CD8-positive, alpha-beta memory T cell (primary cell): ENCODE measurements around the gene GRIK4. TPM values are rescaled to one million over a fixed set of nuclear protein-coding genes. Genes with fewer than 3 reads are reported as not detected.
A peak's percentile ranks its signal among the peaks of the same experiment; 100 is the strongest.

Experiments used
- CTCF ChIA-PET: fragments of 350-600 bp; sonication (Branson Sonifier 250); formaldehyde crosslinking; loops from one replicate; lab custom pipeline; 2021; ENCODE audit warnings: antibody characterized with exemption; lab: Charles Lee
- POLR2A ChIA-PET: fragments of 350-600 bp; sonication (Branson Sonifier 250); formaldehyde crosslinking; loops from one replicate; lab custom pipeline; 2021; ENCODE audit warnings: antibody characterized with exemption; lab: Charles Lee
- DNase-seq, 5 donors: peaks; one replicate each; pipeline versions ENCODE4 v3.0.0 to v3.0.0-alpha.2; 2020 to 2022; ENCODE audit warnings: mixed read lengths in 1 of 5
- H3K27ac ChIP-seq: one replicate; pipeline ENCODE4 v1.7.0; 2013; ENCODE audit warnings: low read depth, mild to moderate bottlenecking, low read length, moderate library complexity
- H3K27me3 ChIP-seq: 2 replicates; pipeline ENCODE4 v1.7.0; 2013; ENCODE audit warnings: low read length, mild to moderate bottlenecking; ENCODE audit not compliant: insufficient read depth, poor library complexity, severe bottlenecking
- H3K36me3 ChIP-seq: 2 replicates; pipeline ENCODE4 v1.7.0; 2013; ENCODE audit warnings: mild to moderate bottlenecking, low read length, moderate library complexity; ENCODE audit not compliant: insufficient read depth
- H3K4me1 ChIP-seq: 2 replicates; pipeline ENCODE4 v1.7.0; 2013; ENCODE audit warnings: mild to moderate bottlenecking, low read length, moderate library complexity; ENCODE audit not compliant: insufficient read depth
- H3K4me3 ChIP-seq: 2 replicates; pipeline ENCODE4 v1.7.0; 2013; ENCODE audit warnings: mild to moderate bottlenecking, low read length
- H3K9me3 ChIP-seq: 2 replicates; pipeline ENCODE4 v1.7.0; 2013; ENCODE audit warnings: mild to moderate bottlenecking, low read length
- H3K27ac Mint-ChIP-seq, 8 donors: one replicate each; pipeline ENCODE4 v1.8.0; 2020 to 2021; ENCODE audit warnings: mixed read lengths in 8 of 8, mild to moderate bottlenecking in 6 of 8, inconsistent platforms in 3 of 8, moderate library complexity in 3 of 8
- H3K27me3 Mint-ChIP-seq, 2 donors: one replicate each; pipeline ENCODE4 v1.8.0; 2020 to 2021; ENCODE audit warnings: mixed read lengths in 2 of 2, mild to moderate bottlenecking in 1 of 2, moderate library complexity in 1 of 2
- H3K36me3 Mint-ChIP-seq, 3 donors: one replicate each; pipeline ENCODE4 v1.8.0; 2020 to 2021; ENCODE audit warnings: mixed read lengths in 3 of 3, inconsistent platforms in 1 of 3, mild to moderate bottlenecking in 1 of 3
- H3K4me1 Mint-ChIP-seq, 3 donors: one replicate each; pipeline ENCODE4 v1.8.0; 2020 to 2021; ENCODE audit warnings: mixed read lengths in 3 of 3, inconsistent platforms in 1 of 3, mild to moderate bottlenecking in 1 of 3
- H3K4me3 Mint-ChIP-seq, 7 donors: one replicate each; pipeline ENCODE4 v1.8.0; 2020 to 2021; ENCODE audit warnings: mixed read lengths in 7 of 7, mild to moderate bottlenecking in 6 of 7, moderate library complexity in 4 of 7, inconsistent platforms in 2 of 7
- H3K9me3 Mint-ChIP-seq, 5 donors: one replicate each; pipeline ENCODE4 v1.8.0; 2020 to 2022; ENCODE audit warnings: mixed read lengths in 5 of 5, mild to moderate bottlenecking in 3 of 5, moderate library complexity in 2 of 5, inconsistent platforms in 1 of 5
- polyA plus RNA-seq: library from polyadenylated mRNA; unstranded; fragments of 300-500 nt; fragmentation: Illumina TruSeq; gene quantifications from one replicate; pipeline ENCODE4 v1.2.3, GENCODE V29; 2021
- total RNA-seq, 2 experiments: library from RNA; stranded (reverse); gene quantifications; one replicate each; pipeline ENCODE4 v1.2.3, GENCODE V29; 2021

Gene GRIK4
- total and polyA plus RNA-seq, 3 experiments from 2014 or later = 0.07 TPM; not detected in 2

DNA sequence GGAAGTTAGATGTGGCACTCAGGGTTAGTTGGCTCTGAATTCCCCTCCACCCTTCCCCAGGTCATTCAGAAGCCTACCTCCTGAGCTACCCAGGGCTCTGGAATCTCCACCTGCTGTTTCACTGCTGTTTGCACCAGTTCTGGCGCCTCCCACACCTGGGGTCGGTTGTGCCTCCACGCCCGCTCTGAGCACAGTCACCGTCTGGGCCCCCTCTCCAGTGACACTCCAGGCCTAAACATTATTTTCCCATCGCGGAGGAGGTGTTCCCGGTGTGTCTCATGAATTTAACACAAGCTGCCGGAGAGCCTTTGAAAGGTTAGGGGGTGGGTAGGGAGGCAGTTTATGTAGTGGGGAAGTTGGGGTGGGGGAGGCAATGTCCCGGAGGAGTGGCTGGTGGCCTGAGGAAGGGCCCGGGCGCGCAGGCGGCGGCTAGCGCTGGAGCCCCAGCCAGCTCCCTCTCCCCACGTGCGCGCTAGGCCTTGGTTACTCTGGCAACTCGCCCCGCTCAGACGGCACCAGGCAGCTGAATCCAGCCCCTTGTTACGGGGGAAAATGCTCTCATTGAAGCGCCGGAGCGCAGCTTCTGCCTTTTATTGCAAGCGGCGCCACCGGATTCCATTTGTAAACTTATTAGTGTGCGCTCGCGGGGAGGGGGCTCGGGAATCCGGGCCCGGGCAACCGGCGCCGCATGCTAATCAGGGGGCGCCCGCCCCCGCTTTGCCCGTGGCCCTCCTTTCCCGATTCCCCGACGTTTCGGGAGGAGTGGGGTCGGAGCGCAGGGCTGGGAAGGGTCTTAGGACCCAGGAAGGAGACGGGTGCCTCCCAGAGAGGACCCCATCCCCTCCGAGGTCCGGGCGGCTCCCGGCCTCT, 52.4 kb downstream of the GRIK4 start:
- Mint-ChIP-seq H3K4me3 (peak overlapping the region in 1 of 7 donors; percentile 69), H3K27ac (no peak overlapping the region), H3K4me1 (peaks cover 6% of the 10 kb centered on the region in 3 donors), H3K27me3 (peaks cover 22 to 56% of the 10 kb centered on the region in 2 donors), H3K9me3 (no peaks in the 10 kb centered on the region), H3K36me3 (peaks cover 0 to 4% (median 0%) of the 10 kb centered on the region in 3 donors)
- Histone ChIP-seq H3K36me3 (no peaks in the 10 kb centered on the region), H3K27me3 (peaks cover 12% of the 10 kb centered on the region), H3K27ac (no peak overlapping the region), H3K4me3 (no peak overlapping the region), H3K4me1 (no peaks in the 10 kb centered on the region), H3K9me3 (no peaks in the 10 kb centered on the region)
- DNase-seq = no peak
- ChIA-PET CTCF (no interaction called here), POLR2A (no interaction called here)

DNA sequence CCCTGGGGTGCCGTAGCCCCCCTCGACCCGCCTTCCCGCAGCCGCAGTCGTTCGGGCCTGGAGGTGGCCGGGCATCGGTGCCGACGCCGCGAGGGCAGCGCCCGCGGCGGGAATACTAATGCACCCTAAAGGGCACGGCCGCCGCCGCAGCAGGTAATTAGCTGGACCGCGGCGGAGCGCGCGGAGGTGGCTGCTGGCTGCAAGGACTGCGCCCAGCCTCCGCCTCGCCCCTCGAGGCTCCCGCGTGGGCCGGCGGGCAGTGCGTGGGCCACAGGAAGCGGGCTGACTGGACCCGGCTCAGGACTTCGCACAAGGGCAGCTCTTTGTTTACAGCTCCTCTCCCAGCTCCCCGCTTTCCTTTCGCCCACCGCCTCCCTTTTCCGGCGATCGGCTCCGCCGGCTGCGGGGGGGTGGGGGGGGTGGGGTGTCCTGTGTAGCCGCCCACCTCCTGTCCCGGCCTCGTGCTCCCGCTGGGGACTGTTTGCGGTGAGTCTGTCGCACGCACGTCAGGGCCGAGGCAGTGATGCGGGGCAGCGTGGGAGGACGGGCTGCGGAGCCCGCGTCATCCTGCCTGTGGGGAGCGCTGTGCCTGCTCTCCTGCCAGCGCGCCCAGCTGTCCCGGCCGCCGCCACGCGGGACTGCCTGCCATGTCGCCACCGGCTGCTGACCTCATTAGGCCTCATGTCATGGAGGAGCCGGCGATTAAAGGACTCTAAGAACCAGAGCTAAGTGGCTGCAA, 53.2 kb downstream of the GRIK4 start:
- peaks cover 12% of the 10 kb centered on the region for H3K27me3 ChIP-seq
- DNase-seq = no peak
- Mint-ChIP-seq H3K4me1 (peaks cover 6% of the 10 kb centered on the region in 3 donors), H3K27me3 (peaks cover 23 to 56% of the 10 kb centered on the region in 2 donors), H3K4me3 (peak overlapping the region in 1 of 7 donors; percentile 1), H3K9me3 (no peaks in the 10 kb centered on the region), H3K36me3 (peaks cover 0 to 4% (median 0%) of the 10 kb centered on the region in 3 donors), H3K27ac (no peak overlapping the region)
- no peak overlapping the region for H3K27ac ChIP-seq
- H3K4me3 ChIP-seq = no peak overlapping the region
- H3K36me3 ChIP-seq = no peaks in the 10 kb centered on the region
- CTCF ChIA-PET = no interaction called here
- POLR2A ChIA-PET = no interaction called here
- no peaks in the 10 kb centered on the region for H3K9me3 ChIP-seq
- H3K4me1 ChIP-seq = no peaks in the 10 kb centered on the region

DNA sequence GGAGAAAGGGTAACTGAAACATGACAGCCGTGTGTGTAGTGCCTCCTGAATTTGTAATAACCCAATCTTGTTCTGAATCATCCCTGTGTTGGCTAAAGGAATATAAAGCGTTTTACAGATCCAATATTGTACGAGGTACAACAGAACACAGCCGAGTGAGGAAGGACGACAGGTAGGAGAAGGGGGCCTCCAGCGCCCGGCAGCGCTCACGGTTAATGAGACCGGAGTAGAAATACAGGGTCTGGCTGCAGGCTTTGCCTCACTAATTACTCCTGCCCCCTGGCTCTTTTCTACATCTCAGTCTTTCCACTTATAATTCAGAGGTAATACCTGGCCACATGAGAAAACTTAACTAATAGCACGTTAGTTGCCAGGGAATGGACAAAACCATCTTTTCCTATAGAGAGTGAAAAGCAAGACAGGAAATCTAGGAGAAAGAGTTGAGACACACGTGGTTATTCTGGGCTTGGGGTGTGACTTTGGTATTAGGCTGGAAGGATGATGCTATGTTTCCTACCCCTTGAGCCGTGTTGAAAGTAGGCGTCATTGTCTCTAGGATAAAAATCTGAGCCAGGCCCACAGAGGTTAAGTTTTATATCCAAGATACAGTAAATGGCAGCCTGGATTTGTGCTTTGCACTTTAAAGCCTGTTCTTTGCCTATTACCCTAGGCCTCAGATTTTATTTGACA, 54.1 kb downstream of the GRIK4 start:
- H3K4me1 ChIP-seq = no peaks in the 10 kb centered on the region
- Mint-ChIP-seq H3K9me3 (no peaks in the 10 kb centered on the region), H3K4me3 (peak overlapping the region in 2 of 7 donors; percentile 1 to 35), H3K27ac (no peak overlapping the region), H3K36me3 (peaks cover 0 to 4% (median 0%) of the 10 kb centered on the region in 3 donors), H3K4me1 (peaks cover 6% of the 10 kb centered on the region in 3 donors), H3K27me3 (peaks cover 23 to 54% of the 10 kb centered on the region in 2 donors)
- H3K27me3 ChIP-seq = peaks cover 12% of the 10 kb centered on the region
- ChIA-PET CTCF (no interaction called here), POLR2A (no interaction called here)
- H3K27ac ChIP-seq = no peak overlapping the region
- no peaks in the 10 kb centered on the region for H3K36me3 ChIP-seq
- no peak overlapping the region for H3K4me3 ChIP-seq
- H3K9me3 ChIP-seq = no peaks in the 10 kb centered on the region
- DNase-seq = no peak

DNA sequence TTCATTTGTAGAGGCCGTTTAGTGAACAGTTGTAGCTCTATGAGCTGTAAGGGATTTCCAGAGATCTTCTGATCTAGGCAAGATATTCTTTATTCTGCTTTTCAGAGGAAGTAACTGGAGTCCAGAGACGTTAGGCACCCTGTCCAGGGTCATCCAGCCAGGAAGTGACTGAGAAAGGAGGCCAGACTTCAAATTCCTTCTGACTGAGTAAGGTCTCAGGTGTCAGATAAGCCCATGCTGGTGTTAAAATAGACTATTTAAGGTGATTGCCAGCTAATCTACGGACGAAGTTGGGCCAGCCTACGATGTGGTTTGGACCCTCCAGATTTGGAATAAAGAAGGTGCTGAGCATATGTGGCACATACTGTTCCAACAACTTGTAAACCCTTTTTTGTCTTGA, 54.6 kb downstream of the GRIK4 start:
- Mint-ChIP-seq H3K36me3 (peaks cover 0 to 4% (median 0%) of the 10 kb centered on the region in 3 donors), H3K4me3 (no peak overlapping the region), H3K27ac (no peak overlapping the region), H3K27me3 (peaks cover 25 to 55% of the 10 kb centered on the region in 2 donors), H3K4me1 (peaks cover 6% of the 10 kb centered on the region in 3 donors), H3K9me3 (no peaks in the 10 kb centered on the region)
- H3K36me3 ChIP-seq = no peaks in the 10 kb centered on the region
- H3K27ac ChIP-seq = no peak overlapping the region
- ChIA-PET POLR2A (no interaction called here), CTCF (no interaction called here)
- no peak for DNase-seq
- H3K9me3 ChIP-seq = no peaks in the 10 kb centered on the region
- no peak overlapping the region for H3K4me3 ChIP-seq
- H3K4me1 ChIP-seq = no peaks in the 10 kb centered on the region
- H3K27me3 ChIP-seq = peaks cover 12% of the 10 kb centered on the region

DNA sequence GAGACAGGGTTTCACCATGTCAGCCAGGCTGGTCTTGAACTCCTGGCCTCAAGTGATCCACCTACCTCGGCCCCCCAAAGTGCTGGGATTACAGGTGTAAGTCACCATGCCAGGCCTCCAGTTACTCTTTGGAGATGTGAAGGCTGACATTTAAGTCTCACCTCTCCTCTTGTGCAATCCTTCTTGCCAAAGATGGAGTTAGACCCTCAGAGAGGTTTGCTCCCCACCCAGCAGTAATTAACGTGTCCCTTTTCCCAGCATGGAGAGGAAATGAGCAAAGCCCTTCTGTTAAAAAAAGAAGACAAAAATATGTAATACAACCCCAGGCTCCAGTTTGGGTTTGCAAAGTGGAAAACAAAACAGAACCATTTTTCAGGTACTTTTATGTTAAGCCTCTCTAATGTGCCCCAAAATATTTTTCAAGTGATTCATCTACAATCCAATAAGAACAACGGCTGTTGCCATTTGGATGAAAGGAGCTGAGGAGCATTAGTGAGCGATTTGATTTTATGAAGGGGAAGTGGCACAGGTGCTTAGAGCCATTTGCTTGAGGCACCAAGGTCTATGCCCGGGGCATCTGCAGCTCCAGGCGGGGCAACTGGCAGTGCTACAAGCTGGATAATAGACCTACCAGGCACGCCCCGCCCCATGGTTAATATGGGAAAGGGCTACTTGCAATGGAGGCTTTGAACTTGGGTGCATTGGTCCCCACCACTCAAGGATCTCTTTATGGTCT, 57.2 kb downstream of the GRIK4 start:
- H3K4me3 Mint-ChIP-seq = no peak overlapping the region
- POLR2A ChIA-PET = no interaction called here
- Histone ChIP-seq H3K27me3 (peaks cover 6% of the 10 kb centered on the region), H3K36me3 (no peaks in the 10 kb centered on the region), H3K4me1 (no peaks in the 10 kb centered on the region), H3K27ac (no peak overlapping the region), H3K4me3 (no peak overlapping the region), H3K9me3 (no peaks in the 10 kb centered on the region)
- CTCF ChIA-PET = no interaction called here
- no peak for DNase-seq
- H3K36me3 Mint-ChIP-seq = peaks cover 0 to 4% (median 0%) of the 10 kb centered on the region in 3 donors
- peaks cover 23 to 45% of the 10 kb centered on the region in 2 donors for H3K27me3 Mint-ChIP-seq
- H3K27ac Mint-ChIP-seq = no peak overlapping the region
- peaks cover 6% of the 10 kb centered on the region in 3 donors for H3K4me1 Mint-ChIP-seq
- H3K9me3 Mint-ChIP-seq = no peaks in the 10 kb centered on the region

DNA sequence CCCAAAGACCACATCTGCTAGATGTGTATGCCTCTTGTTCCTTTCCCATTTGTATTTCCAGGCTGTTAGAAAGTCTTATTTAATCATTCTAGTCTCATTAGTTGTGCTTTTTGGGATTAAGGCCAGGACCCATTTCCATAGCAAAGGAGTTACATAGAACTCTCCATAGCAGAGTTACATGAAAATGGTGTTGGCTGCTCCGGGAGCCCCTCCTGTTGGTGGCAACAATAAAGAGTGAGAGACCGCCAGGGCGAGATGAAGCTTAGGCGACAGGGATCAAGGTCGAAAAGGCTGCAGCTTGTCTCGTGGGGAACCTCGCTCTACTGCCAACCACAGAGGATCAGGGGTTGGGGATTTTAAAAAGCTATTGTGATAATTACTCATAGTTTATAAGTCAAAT, 58.3 kb downstream of the GRIK4 start:
- Mint-ChIP-seq H3K27me3 (peaks cover 22 to 43% of the 10 kb centered on the region in 2 donors), H3K4me1 (peaks cover 6% of the 10 kb centered on the region in 3 donors), H3K27ac (no peak overlapping the region), H3K36me3 (peaks cover 0 to 4% (median 0%) of the 10 kb centered on the region in 3 donors), H3K9me3 (no peaks in the 10 kb centered on the region), H3K4me3 (no peak overlapping the region)
- Histone ChIP-seq H3K4me1 (no peaks in the 10 kb centered on the region), H3K27ac (no peak overlapping the region), H3K9me3 (no peaks in the 10 kb centered on the region), H3K27me3 (peaks cover 6% of the 10 kb centered on the region), H3K36me3 (no peaks in the 10 kb centered on the region), H3K4me3 (no peak overlapping the region)
- no peak for DNase-seq
- ChIA-PET POLR2A (no interaction called here), CTCF (no interaction called here)

DNA sequence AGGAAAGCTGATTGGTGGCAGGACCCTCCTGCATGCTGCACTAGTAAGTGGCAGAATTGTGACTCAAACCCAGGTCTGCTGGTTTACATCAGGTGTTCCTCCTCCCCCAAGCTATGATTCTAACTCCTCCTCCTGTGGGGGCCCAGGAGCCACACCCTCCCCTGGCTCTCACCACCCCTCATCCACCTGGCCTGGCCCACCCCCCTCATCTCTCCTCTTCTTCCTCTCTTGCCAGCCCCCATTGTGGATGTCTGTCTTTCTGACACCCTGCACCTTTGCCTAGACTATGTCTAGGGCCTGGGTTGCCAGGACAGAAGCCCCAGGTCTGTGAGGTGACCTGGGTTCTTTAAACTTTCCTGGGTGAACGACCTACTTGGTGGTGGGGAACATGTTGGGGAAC, 59.9 kb downstream of the GRIK4 start:
- H3K4me1 ChIP-seq = no peaks in the 10 kb centered on the region
- H3K9me3 ChIP-seq = no peaks in the 10 kb centered on the region
- no peaks in the 10 kb centered on the region for H3K27me3 ChIP-seq
- H3K36me3 Mint-ChIP-seq = no peaks in the 10 kb centered on the region
- peaks cover 10 to 33% of the 10 kb centered on the region in 2 donors for H3K27me3 Mint-ChIP-seq
- no peak overlapping the region for H3K4me3 ChIP-seq
- H3K36me3 ChIP-seq = no peaks in the 10 kb centered on the region
- no peaks in the 10 kb centered on the region for H3K9me3 Mint-ChIP-seq
- POLR2A ChIA-PET = no interaction called here
- no peaks in the 10 kb centered on the region for H3K4me1 Mint-ChIP-seq
- no peak overlapping the region for H3K4me3 Mint-ChIP-seq
- CTCF ChIA-PET = no interaction called here
- no peak for DNase-seq
- H3K27ac ChIP-seq = no peak overlapping the region
- no peak overlapping the region for H3K27ac Mint-ChIP-seq
